DND-41 (cell line): ENCODE results near the gene MREG.

ENCODE experiments used
- CTCF ChIP-seq: IDR thresholded peaks from 2 replicates; pipeline ENCODE4 v1.5.1; 2012; ENCODE audit warnings: borderline replicate concordance, low read length, moderate library complexity, mild to moderate bottlenecking; ENCODE audit not compliant: poor library complexity, severe bottlenecking; ENCODE audit errors: extremely low read depth
- EZH2 ChIP-seq: IDR thresholded peaks from 3 replicates; pipeline ENCODE4 v1.6.1; 2012; ENCODE audit warnings: borderline replicate concordance, low read depth, mild to moderate bottlenecking, moderate library complexity, low read length, inconsistent platforms; ENCODE audit not compliant: severe bottlenecking

- TF ChIP-seq EZH2 (no peak), CTCF (no peak)
These were observed 38.5 kb downstream of the MREG start for GRCh38 chr2:215974700-215975429.
